ENCODE measurements around the gene UMAD1. TPM values are rescaled to one million over a fixed set of nuclear protein-coding genes. Genes with fewer than 3 reads are reported as not detected.

UMAD1 gene
- total RNA-seq, 1 donor from 2014 or later = 16.4 TPM

- Histone ChIP-seq H3K27ac (replicated peaks) (no peak overlapping the region), H3K27me3 (ENCODE audit: low read depth) (no peaks in the 10 kb centered on the region), H3K9me3 (replicated peaks) (no peaks in the 10 kb centered on the region), H3K4me1 (no peaks in the 10 kb centered on the region), H3K4me3 (no peak overlapping the region), H3K36me3 (no peaks in the 10 kb centered on the region)
- intact Hi-C loops (cut with micrococcal nuclease) = no loop called here
- no peak for DNase-seq
- no peak for TF ChIP-seq CTCF (IDR thresholded peaks at IDR 0.05; ENCODE audit: borderline replicate concordance)
Observed at GRCh38 chr7:7771452-7771851, 130.9 kb downstream of the UMAD1 start.

- no peaks in the 10 kb centered on the region for H3K27me3 ChIP-seq (ENCODE audit: low read depth)
- no peak overlapping the region for H3K27ac ChIP-seq (replicated peaks)
- no peak for DNase-seq
- no peak overlapping the region for H3K4me3 ChIP-seq
- no peaks in the 10 kb centered on the region for H3K9me3 ChIP-seq (replicated peaks)
- intact Hi-C loops (cut with micrococcal nuclease) = no loop called here
- no peak for TF ChIP-seq CTCF (IDR thresholded peaks at IDR 0.05; ENCODE audit: borderline replicate concordance)
- H3K4me1 ChIP-seq = no peaks in the 10 kb centered on the region
- no peaks in the 10 kb centered on the region for H3K36me3 ChIP-seq
Observed at GRCh38 chr7:7772397-7772821, 131.9 kb downstream of the UMAD1 start.

GRCh38 chr7:7773334-7774309 is 133.1 kb downstream of the UMAD1 start:
- TF ChIP-seq CTCF (IDR thresholded peaks at IDR 0.05; ENCODE audit: borderline replicate concordance) = no peak
- Histone ChIP-seq H3K27ac (replicated peaks) (no peak overlapping the region), H3K36me3 (no peaks in the 10 kb centered on the region), H3K4me3 (no peak overlapping the region), H3K9me3 (replicated peaks) (no peaks in the 10 kb centered on the region), H3K4me1 (no peaks in the 10 kb centered on the region), H3K27me3 (ENCODE audit: low read depth) (no peaks in the 10 kb centered on the region)
- no peak for DNase-seq
- intact Hi-C loops (cut with micrococcal nuclease) = no loop called here

- intact Hi-C loops (cut with micrococcal nuclease) = no loop called here
- TF ChIP-seq CTCF (IDR thresholded peaks at IDR 0.05; ENCODE audit: borderline replicate concordance) = no peak
Observed at GRCh38 chr7:7779888-7780287, 139.3 kb downstream of the UMAD1 start.

GRCh38 chr7:7783001-7783400 is 142.4 kb downstream of the UMAD1 start:
- intact Hi-C loops (cut with micrococcal nuclease) = no loop called here
- TF ChIP-seq CTCF (IDR thresholded peaks at IDR 0.05; ENCODE audit: borderline replicate concordance) = no peak
- no peaks in the 10 kb centered on the region for H3K9me3 ChIP-seq (replicated peaks)
- H3K27me3 ChIP-seq (ENCODE audit: low read depth) = no peaks in the 10 kb centered on the region
- H3K27ac ChIP-seq (replicated peaks) = no peak overlapping the region
- no peaks in the 10 kb centered on the region for H3K4me1 ChIP-seq
- no peaks in the 10 kb centered on the region for H3K36me3 ChIP-seq
- H3K4me3 ChIP-seq = no peak overlapping the region
- no peak for DNase-seq

More at GRCh38 chr7:7779888-7780287, 139.3 kb downstream of the UMAD1 start:
- H3K4me1 ChIP-seq = no peaks in the 10 kb centered on the region
- DNase-seq = no peak
- H3K36me3 ChIP-seq = no peaks in the 10 kb centered on the region
- no peak overlapping the region for H3K4me3 ChIP-seq
- H3K27me3 ChIP-seq (ENCODE audit: low read depth) = no peaks in the 10 kb centered on the region
- no peaks in the 10 kb centered on the region for H3K9me3 ChIP-seq (replicated peaks)
- no peak overlapping the region for H3K27ac ChIP-seq (replicated peaks)
